Stomach (tissue), 9 donors: ENCODE results near the gene FYTTD1. TPM values are rescaled to one million over a fixed set of nuclear protein-coding genes. Genes with fewer than 3 reads are reported as not detected.
"Not testable (repeated sequence)": the region's sequence is repeated elsewhere in the genome, so short reads cannot be mapped to it uniquely, and the experiment has no call there.

Source experiments
- DNase-seq, 2 donors: peaks; one replicate each; pipeline versions ENCODE4 v3.0.0 to v3.0.0-alpha.2; 2013 to 2019
- H3K27ac ChIP-seq, 5 donors: fragments of 200-600 bp in 4 of 5; sonication (generic) in 4 of 5; one replicate each; pipeline ENCODE4 v1.5.1; 2013 to 2019; ENCODE audit warnings: mild to moderate bottlenecking in 1 of 5, moderate library complexity in 1 of 5
- H3K27me3 ChIP-seq, 3 donors: fragments of 200-600 bp; sonication (generic); one replicate each; pipeline ENCODE4 v1.5.1; 2017 to 2019; ENCODE audit warnings: mixed run types in 1 of 3
- H3K36me3 ChIP-seq, 4 donors: fragments of 200-600 bp; sonication (generic); 1 replicate in 3 of 4; 2 replicates in 1 of 4; pipeline ENCODE4 v1.5.1; 2016 to 2019
- H3K4me1 ChIP-seq, 4 donors: fragments of 200-600 bp; sonication (generic); one replicate each; pipeline ENCODE4 v1.5.1; 2016 to 2019
- H3K4me3 ChIP-seq, 4 donors: fragments of 200-600 bp; sonication (generic) in 3 of 4; one replicate each; pipeline ENCODE4 v1.5.1; 2016 to 2019; ENCODE audit warnings: mild to moderate bottlenecking in 1 of 4
- H3K9me3 ChIP-seq, 4 donors: fragments of 200-600 bp; sonication (generic); one replicate each; pipeline ENCODE4 v1.5.1; 2016 to 2019
- EP300 ChIP-seq: sonication (generic); formaldehyde crosslinking; IDR thresholded peaks from one replicate; pipeline ENCODE4 v1.6.1; 2017; ENCODE audit warnings: antibody characterized with exemption
- POLR2A ChIP-seq, 4 donors: fragments of 450-650 bp; IDR thresholded peaks; one replicate each; pipeline ENCODE4 v1.6.1; 2016; ENCODE audit warnings: antibody characterized with exemption in 4 of 4, control low read depth in 2 of 4, mild to moderate bottlenecking in 1 of 4, moderate library complexity in 1 of 4
- POLR2AphosphoS5 ChIP-seq, 3 donors: sonication (generic); formaldehyde crosslinking; IDR thresholded peaks; one replicate each; pipeline ENCODE4 v1.6.1; 2016; ENCODE audit warnings: antibody characterized with exemption in 3 of 3
- WGBS, 5 donors: extraction: QIAGEN DNeasy Blood & Tissue Kit in 3 of 5; methylation state at CpG; one replicate each; pipeline versions ENCODE4 v1.1.5 to v1.1.7; 2013 to 2018; 5-methylcytosine and 5-hydroxymethylcytosine counted together
- intact Hi-C: fragments of 100-400 bp; cut with DNase I; formaldehyde crosslinking; loops from one replicate; pipeline ENCODE4 v1.15.1; 2023; ENCODE audit warnings: low total_unique reads
- polyA plus RNA-seq, 3 donors: library from polyadenylated mRNA; stranded (reverse); fragments of 200-250 nt; gene quantifications; one replicate each; pipeline ENCODE4 v1.2.3, GENCODE V29; 2013
- total RNA-seq, 5 donors: library from RNA; depleted of rRNA; stranded (reverse); fragments of >200 nt; gene quantifications; one replicate each; pipeline versions ENCODE4 v1.1.0 to v1.2.3, GENCODE V29; 2014 to 2016
- TF ChIP-seq, protein P1 (sequence below), 7 experiments: fragments of 450-650 bp in 4 of 7; fragments of 200-600 bp in 3 of 7; sonication (generic) in 3 of 7; IDR thresholded peaks; one replicate each; pipeline ENCODE4 v1.5.1; 2016 to 2019; ENCODE audit warnings: antibody characterized with exemption in 7 of 7, control low read depth in 2 of 7, mild to moderate bottlenecking in 1 of 7
- donor health status: healthy with polysubstance abuse.
- donor health status: Bipolar disorder and iron deficiency.
- donor health status: healthy.

Gene FYTTD1
- total and polyA plus RNA-seq, 8 donors: 9.4 to 47.0 (median 27.9) TPM

- intact Hi-C loops: no loop called here
- no peaks in the 10 kb centered on the region for H3K9me3 ChIP-seq
- no peak overlapping the region for H3K4me3 ChIP-seq
- TF ChIP-seq EP300 (no peak), POLR2A (IDR thresholded peaks at IDR 0.05) (no peak), POLR2AphosphoS5 (IDR thresholded peaks at IDR 0.05) (no peak)
- TF ChIP-seq, protein P1, sequence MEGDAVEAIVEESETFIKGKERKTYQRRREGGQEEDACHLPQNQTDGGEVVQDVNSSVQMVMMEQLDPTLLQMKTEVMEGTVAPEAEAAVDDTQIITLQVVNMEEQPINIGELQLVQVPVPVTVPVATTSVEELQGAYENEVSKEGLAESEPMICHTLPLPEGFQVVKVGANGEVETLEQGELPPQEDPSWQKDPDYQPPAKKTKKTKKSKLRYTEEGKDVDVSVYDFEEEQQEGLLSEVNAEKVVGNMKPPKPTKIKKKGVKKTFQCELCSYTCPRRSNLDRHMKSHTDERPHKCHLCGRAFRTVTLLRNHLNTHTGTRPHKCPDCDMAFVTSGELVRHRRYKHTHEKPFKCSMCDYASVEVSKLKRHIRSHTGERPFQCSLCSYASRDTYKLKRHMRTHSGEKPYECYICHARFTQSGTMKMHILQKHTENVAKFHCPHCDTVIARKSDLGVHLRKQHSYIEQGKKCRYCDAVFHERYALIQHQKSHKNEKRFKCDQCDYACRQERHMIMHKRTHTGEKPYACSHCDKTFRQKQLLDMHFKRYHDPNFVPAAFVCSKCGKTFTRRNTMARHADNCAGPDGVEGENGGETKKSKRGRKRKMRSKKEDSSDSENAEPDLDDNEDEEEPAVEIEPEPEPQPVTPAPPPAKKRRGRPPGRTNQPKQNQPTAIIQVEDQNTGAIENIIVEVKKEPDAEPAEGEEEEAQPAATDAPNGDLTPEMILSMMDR (IDR thresholded peaks at IDR 0.05): no peak
- 93 to 98% (median 96%) methylated on average over 7 of the region's 7 CpGs for WGBS, 5 donors
- H3K4me1 ChIP-seq: peaks cover 0 to 10% (median 0%) of the 10 kb centered on the region in 4 donors
- H3K27ac ChIP-seq: no peak overlapping the region
- H3K27me3 ChIP-seq: no peaks in the 10 kb centered on the region
- H3K36me3 ChIP-seq: peaks cover 15 to 49% (median 39%) of the 10 kb centered on the region in 4 donors
- no peak for DNase-seq
Observed at GRCh38 chr3:197706658-197707057, 43.0 kb upstream of the FYTTD1 start.

DNA sequence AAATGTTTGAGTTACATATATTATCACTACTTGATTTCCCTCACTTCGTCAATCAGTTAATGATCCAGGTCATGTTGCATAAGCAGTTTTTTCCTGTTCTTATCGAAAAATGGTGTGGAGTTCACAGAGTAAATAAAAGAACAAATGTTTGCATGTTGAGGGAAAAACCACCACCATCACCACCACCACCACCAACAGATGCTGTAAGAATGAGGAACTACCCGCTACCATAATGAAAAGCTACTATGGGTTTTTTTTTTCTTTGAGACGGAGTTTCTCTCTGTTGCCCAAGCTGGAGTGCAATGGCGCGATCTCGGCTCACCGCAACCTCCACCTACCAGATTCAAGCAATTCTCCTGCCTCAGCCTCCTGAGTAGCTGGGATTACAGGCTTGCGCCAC, 40.5 kb upstream of the FYTTD1 start:
- no peak for DNase-seq
- intact Hi-C loops: no loop called here
- Histone ChIP-seq H3K27me3 (no peaks in the 10 kb centered on the region), H3K4me3 (no peak overlapping the region), H3K27ac (no peak overlapping the region), H3K9me3 (no peaks in the 10 kb centered on the region), H3K4me1 (peaks cover 9 to 31% (median 11%) of the 10 kb centered on the region in 4 donors), H3K36me3 (peaks cover 5 to 25% (median 15%) of the 10 kb centered on the region in 4 donors)
- WGBS, 5 donors: 74 to 89% (median 83%) methylated on average over 9 of the region's 9 CpGs
- TF ChIP-seq POLR2AphosphoS5 (IDR thresholded peaks at IDR 0.05) (no peak), EP300 (no peak), POLR2A (IDR thresholded peaks at IDR 0.05) (no peak)
- TF ChIP-seq, protein P1 (IDR thresholded peaks at IDR 0.05): no peak

- Histone ChIP-seq H3K27ac (peak overlapping the region in 1 of 5 donors; percentile 90), H3K36me3 (peaks cover 0 to 24% (median 11%) of the 10 kb centered on the region in 4 donors), H3K4me1 (peaks cover 9 to 31% (median 11%) of the 10 kb centered on the region in 4 donors)
- H3K9me3 ChIP-seq, H3K4me3 ChIP-seq, H3K27me3 ChIP-seq, intact Hi-C loops, DNase-seq: not testable (repeated sequence)
- 86 to 95% (median 89%) methylated on average over 5 of the region's 5 CpGs for WGBS, 5 donors
Observed at GRCh38 chr3:197710965-197711364, 38.7 kb upstream of the FYTTD1 start.

DNA sequence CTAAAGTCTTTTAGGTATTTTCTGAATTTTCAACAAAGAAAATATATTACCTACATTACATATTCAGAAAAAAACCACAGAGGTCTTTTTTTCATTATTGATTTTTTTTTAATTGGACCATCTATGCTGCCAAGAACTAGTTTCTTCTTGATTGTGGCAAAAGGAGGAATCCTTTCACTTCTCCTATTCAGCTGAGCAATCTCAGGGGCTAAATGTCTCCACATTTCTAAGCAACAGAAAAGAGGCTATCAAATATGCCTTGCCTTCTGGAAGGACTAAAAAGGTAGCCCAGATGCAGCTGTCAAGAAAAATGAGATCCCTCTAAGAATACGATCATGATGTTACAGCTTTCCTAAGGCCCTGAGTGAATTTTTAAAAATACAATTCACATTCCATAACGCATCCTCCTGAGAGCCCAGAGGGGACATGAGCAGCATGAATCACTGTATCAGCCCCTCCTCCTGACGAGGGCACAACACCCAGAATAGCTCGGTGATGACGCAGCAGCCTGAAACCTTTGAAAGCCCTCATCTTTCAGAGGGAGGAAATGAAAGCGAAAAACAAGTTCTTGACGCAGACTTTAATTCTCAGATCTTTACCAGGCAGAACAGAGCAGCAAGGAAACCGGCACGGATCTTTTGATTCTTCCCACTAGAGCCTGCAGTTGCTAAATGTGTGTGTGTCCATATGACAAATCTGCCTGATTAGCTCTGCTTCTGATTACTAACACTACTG, 37.5 kb upstream of the FYTTD1 start:
- peak; percentile 77 to 94 for DNase-seq
- peaks cover 0 to 28% (median 20%) of the 10 kb centered on the region in 4 donors for H3K36me3 ChIP-seq
- H3K4me1 ChIP-seq: peaks cover 9 to 31% (median 11%) of the 10 kb centered on the region in 4 donors
- WGBS, 5 donors: 6 to 34% (median 25%) methylated on average over 9 of the region's 9 CpGs
- peak overlapping the region; percentile 66 to 90 (median 83) for H3K27ac ChIP-seq
- intact Hi-C loops: no loop called here
- H3K27me3 ChIP-seq: no peaks in the 10 kb centered on the region
- TF ChIP-seq EP300: peak; percentile 28
- TF ChIP-seq POLR2AphosphoS5 (IDR thresholded peaks at IDR 0.05): peak; percentile 65 to 86 (median 70)
- peak in 1 of 4 donors; percentile 19 for TF ChIP-seq POLR2A (IDR thresholded peaks at IDR 0.05)
- TF ChIP-seq, protein P1 (IDR thresholded peaks at IDR 0.05): no peak
- peak overlapping the region in 3 of 4 donors; percentile 6 to 36 (median 34) for H3K4me3 ChIP-seq
- H3K9me3 ChIP-seq: no peaks in the 10 kb centered on the region

GRCh38 chr3:197713477-197713822, 36.2 kb upstream of the FYTTD1 start:
- intact Hi-C loops: no loop called here
- Histone ChIP-seq H3K9me3 (no peaks in the 10 kb centered on the region), H3K4me1 (peaks cover 9 to 31% (median 11%) of the 10 kb centered on the region in 4 donors), H3K27ac (peak overlapping the region in 4 of 5 donors; percentile 81 to 90 (median 83)), H3K36me3 (peaks cover 0 to 36% (median 26%) of the 10 kb centered on the region in 4 donors), H3K4me3 (no peak overlapping the region), H3K27me3 (no peaks in the 10 kb centered on the region)
- no peak for DNase-seq
- TF ChIP-seq POLR2AphosphoS5 (IDR thresholded peaks at IDR 0.05) (no peak), POLR2A (IDR thresholded peaks at IDR 0.05) (no peak), EP300 (no peak)
- TF ChIP-seq, protein P1 (IDR thresholded peaks at IDR 0.05): no peak
- 74 to 91% (median 79%) methylated on average over 4 of the region's 4 CpGs for WGBS, 5 donors
